Stimulated activated naive CD8-positive, alpha-beta T cell treated with anti-CD3 and anti-CD28 coated beads, Interleukin-15, Interleukin-2, amounts not matched to agents 100 U/mL and 50 U/mL, for 24 hours (primary cell): ENCODE data around the gene THRAP3.
"Not testable (repeated sequence)": the region's sequence is repeated elsewhere in the genome, so short reads cannot be mapped to it uniquely, and the experiment has no call there.

Experiments used
- ATAC-seq: fragments of 150-1000 bp; cut with Tn5 transposase; one replicate; pipeline ENCODE4 v1.10.0; 2021
- DNase-seq: peaks from one replicate; pipeline ENCODE4 v3.0.0; 2021

THRAP3 gene

DNA sequence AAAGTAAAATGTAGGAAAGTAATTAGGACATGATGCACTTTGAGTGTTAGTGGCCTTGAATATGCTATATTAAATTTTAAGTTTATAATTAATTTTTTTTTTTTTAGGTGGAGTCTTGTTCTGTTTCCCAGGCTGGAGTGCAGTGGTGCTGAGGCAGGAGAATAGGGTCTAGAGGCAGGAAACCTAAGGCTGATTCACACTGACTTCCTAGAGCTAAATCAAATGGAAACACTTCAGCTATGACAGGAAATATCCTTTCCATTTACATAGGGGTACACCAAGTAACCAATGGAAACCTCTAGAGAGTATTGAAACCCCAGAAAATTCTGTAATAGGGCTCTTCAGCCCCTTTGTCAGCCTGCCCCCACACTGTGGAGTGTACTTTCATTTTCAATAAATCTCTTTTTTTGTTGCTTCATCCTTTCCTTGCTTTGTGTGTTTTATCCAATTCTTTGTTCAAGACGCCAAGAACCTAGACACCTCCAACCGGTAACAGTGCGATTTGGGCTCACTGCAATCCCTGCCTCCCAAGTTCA, 17.9 kb upstream of the THRAP3 start:
- ATAC-seq (peak; percentile 90), DNase-seq (no peak)

DNA sequence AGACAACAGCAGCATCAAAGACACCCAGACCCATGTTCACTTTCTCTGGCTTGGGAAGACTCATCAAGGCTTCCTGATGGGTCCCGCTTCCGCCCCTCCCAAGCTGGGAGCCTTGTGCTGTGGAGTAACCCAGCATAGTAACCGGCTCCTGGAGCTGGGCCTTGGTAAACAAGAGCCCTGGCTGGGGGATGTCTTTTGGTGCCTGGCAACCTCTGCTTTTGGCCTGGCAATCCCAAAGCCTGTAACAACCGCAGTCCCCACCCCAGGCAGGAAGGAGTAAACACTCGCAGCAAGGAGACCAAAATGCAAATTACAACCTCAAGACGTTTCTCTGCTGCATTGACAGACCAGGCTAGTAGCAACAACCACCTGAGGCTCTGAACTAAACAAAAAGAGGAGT, 16.9 kb upstream of the THRAP3 start:
- DNase-seq (no peak), ATAC-seq (no peak)

DNA sequence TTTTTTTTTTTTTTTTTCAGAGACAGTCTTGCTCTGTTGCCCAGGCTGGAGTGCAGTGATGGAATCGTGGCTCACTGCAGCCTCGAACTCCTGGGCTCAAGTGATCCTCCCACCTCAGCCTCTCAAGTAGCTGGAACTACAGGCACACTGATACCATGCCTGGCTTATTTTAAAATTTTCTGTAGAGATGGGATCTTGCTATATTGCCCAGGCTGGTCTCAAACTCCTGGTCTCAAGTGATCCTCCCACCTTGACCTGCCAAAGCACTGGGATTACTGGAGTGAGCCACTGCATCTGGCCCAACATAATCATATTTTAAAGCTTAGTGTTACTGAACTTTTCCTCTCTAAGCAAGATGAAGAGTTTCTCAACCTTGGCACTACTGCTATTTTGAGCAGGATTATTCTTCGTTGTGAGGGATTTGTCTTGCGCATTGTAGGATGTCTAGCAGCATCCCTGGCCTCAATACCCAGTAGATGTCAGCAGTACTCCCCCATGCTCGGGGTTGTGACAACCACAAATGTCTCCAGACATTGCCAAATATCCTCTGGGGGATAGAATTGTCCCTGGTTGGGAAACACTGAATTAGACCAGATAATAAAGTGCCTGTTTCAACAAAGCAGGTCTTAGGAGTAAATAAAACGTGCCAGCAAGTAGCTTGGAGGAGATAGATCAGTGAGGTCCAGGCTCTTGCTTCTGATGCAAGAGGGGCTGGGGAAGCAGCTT, 15.1 kb upstream of the THRAP3 start:
- ATAC-seq (no peak), DNase-seq (no peak)

DNA sequence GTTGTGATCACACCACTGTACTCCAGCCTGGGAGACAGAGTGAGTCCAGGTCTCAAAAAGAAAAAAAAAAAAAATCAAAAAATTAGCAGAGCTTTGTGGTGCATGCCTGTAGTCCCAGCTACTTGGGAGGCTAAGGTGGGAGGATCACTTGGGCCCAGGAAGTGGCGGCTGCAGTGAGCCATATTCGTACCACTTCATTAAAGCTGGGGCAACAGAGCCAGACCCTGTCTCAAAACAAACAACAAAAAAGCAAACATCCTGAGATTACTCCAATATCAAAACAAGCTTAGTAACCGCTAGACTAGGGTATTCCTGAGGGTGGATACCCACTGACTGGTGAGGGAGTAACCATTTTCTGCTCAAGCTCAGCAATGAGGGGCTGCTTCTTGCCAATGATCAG, 12.9 kb upstream of the THRAP3 start:
- ATAC-seq, result no peak
- no peak for DNase-seq

DNA sequence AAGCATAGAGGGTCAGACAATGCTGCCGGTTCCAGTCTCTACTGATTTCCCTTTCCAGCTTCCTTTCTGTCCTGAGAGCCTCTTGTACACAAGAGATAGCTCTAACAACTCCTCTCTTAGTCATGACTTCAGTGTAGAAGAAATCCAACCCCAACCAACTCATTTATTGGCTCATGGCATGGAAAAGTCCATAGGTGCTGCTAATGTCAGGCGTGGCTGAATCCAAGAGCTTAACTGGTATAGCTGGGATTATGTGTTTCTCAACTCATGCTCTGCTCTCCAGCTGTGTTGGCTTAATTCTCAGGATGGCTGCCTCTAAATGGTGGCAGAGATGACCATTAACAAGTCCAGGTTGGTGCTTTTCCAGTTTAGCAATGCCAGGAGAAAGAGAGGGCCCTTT, 12.4 kb upstream of the THRAP3 start:
- no peak for ATAC-seq
- DNase-seq, result no peak

DNA sequence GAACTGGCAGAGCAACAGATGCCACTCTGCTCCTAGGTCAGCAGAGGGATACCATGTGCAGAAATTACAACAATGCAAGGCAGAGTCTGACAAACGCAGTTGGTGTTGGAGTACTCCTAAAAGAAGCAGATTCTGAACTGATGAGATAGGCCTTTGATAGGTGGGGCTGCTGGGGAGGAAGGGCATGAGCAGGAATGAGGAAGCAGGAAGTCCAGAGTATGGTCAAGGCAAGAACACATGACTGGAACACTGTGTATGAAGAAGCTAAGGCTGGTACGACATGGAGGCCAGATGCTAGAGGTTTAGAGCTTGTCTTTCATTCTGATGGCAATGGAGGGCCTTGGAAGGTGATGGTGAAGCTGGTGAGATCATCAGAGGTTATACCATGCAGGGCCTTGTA, 11.5 kb upstream of the THRAP3 start:
- DNase-seq, result no peak
- ATAC-seq, result no peak

DNA sequence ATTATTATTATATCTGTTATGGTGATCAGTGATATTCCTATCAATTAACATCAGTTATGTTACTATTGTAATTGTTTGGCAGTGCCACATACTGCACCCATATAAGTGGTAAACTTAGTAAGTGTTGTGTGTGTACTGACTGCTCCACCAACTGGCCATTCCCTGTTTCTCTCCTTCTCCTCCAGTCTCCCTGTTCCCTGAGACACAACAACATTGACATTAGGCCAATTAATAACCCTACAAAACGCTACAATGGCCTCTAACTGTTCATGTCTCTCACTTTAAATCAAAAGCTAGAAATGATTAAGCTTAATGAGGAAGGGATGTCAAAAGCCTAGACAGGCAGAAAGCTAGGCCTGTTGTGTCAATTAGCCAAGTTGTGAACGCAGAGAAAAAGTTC, 6.6 kb upstream of the THRAP3 start:
- DNase-seq (no peak), ATAC-seq (no peak)

DNA sequence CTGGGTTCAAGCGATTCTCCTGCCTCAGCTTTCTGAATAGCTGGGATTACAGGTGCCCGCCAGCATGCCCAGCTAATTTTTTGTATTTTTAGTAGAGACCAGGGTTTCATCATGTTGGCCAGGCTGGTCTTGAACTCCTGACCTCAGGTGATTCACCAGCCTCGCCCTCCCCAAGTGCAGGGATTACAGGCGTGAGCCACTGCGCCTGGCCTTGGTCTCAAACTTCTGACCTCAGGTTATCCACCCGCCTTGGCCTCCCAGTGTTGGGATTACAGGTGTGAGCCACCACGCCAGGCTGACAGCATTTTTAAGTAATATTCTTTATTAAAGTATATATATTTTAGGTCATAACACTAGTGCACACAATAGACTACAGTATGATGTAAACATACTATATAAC, 2.3 kb upstream of the THRAP3 start:
- not testable (repeated sequence) for ATAC-seq, DNase-seq

DNA sequence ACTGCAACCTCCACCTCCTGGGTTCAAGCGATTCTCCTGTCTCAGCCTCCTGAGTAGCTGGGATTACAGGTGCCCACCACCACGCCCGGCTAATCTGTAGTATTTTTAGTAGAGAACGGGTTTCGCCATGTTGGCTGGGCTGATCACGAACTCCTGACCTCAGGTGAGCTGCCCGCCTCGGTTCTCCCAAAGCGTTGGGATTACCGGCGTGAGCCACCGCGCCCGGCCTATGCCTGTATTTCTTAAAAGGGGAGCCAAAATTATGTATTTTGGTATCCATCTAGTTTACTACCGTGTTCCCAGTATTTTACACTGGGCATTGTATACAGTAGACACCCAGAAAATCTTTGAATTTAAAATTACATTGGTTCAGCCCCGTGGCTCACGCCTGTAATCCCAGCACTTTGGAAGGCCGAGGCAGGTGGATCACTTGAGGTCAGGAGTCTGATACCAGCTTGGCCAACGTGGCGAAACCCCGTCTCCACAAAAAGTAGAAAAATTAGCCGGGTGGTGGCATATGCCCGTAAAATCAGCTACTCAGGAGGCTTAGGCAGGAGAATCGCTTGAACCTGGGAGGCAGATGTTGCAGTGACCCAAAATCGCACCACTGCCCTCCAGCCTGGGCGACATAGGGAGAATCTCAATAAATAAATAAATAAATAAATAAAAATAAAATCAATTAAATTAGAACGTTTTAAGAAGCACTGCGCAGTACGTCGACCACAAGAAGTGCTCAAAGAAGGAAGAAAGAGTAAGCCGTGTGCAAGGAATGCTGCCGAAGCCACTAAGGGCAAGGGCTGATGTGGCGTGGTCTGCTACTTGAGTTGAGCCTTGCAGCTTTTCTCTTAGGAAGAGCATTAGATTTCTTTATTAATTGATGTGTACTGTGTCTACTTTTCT, 1.5 kb upstream of the THRAP3 start:
- DNase-seq, result no peak
- no peak for ATAC-seq

DNA sequence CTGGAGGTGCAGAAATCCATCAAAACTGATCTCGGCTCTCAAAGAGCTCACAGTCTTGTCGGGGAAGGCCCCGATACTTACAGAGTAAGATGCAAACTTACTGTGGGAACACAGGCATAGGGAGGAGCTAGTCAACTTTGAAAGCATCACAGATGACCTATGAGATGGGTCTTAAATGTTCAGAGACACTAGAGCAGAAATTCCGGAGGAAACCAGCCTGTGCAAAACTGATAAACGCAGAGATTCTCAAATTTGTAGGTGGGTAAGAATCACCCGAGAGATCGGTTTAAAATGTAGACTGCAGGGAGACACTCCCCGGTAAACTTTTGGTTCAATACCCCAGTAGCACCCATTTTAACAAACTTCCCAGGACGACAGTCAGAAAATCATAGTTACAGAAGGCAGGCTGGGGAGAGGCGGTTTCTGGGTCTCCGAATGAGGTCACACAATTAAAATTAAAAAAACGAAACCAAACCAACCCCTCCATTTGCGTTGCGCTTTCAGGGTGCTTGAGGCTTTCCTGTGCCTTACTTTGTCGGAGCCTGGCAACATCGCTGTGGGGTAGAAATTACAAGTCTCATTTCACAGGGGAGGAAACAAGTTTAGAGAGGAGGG, 755 bp upstream of the THRAP3 start:
- ATAC-seq (peak; percentile 49), DNase-seq (peak; percentile 36)

DNA sequence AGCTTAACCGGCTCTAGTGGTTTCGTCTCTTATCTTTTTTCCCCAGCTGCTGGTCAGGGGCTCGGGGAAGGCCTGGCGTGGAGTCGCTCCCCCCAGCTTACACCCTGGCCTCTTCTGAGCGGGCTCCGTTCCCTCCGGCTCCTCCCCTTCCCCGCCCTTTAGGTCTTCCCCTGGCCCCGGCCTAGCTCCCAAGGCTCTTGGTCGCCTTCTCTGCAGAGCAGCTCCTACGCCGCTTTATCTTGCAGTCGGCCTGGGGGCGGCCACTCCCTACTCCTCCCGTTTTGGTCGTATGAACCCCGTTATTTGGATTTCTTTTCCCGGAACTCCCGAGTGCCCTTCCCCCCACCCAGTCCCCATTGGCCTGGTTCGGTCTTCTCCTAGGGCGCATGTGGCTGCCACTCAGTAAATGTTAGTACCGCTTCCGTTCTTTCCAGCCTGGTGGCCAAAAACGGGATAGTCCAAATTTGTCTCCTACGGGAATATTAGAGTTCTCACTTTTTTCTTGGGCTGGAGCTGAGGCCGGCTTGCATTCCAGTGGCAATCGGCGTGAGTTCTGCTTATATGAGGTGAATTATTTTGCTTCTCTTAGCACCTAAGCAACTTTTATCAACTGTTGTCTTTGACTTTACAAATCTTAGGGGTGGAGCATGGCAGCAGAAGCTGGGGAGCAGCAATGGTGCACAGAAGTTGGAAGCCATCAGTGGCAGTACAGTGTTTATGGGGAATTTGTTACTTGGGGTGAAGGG, 467 bp downstream of the THRAP3 start:
- peak; percentile 83 for DNase-seq
- peak; percentile 72 for ATAC-seq

DNA sequence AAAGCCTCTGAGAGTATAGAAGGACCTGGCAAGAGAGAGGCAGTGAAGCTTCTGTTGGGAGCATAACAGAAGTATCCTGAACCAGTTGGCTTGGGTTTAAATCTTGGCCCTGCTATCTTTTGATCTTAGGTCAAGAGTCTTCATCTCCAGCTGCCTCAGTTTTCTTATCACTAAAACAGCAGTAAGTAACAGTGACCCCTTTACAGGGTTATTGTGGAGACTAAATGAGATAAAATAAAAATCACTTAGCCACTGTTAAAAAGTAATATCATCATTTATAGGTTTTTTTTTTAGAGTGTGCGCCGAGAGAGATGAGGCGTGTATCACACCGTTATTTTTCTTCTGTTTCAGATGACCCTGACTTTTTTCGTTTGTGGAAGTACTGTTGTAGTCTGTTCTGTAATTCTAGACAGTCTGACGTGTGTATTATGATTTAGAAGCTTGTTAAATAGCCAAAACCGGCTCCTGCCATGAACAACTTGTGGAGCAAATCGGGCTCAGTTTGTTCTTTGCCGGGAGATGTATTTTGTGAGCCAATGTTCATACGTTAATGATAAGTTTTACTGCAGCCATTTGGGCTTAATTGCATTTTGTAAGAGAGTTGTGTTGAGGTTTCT, 1.1 kb downstream of the THRAP3 start:
- no peak for ATAC-seq

DNA sequence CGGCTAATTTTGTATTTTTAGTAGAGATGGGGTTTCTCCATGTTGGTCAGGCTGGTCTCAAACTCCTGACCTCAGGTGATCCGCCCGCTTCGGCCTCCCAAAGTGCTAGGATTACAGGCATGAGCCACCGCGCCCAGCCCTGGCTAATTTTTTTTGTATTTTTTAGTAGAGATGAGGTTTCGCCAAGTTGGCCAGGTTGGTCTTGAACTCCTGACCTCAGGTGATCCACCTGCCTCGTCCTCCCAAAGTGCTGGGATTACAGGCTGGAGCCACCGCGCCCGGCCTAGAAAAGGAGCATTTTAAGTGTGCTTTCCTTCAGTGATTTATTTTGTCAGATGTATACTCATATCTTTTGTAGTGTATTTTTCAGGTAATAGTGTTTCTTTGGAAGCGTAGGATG, 6.0 kb downstream of the THRAP3 start:
- not testable (repeated sequence) for DNase-seq

More for the DNA sequence above, 1.1 kb downstream of the THRAP3 start:
- no peak for DNase-seq

DNA sequence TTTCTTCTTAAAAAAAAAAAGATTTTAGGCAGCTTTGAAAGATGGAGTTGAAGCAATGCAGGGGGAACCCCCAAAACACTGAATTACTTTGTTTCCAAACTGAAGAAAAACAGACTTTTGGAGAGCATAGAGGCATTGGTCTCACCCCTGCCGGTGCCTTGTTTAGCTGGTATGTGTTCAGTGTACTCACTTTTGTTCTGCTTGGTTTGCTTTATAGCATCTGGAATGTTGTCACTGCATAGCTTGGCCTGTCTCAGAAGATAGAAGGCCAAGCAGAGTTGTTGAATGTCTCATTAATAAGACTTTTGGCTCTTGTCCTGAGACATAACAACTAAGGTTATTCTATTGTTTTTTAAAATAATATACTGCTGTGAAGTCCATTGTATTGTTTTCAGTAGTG, 6.9 kb downstream of the THRAP3 start:
- no peak for ATAC-seq
- no peak for DNase-seq

More for the DNA sequence above, 6.0 kb downstream of the THRAP3 start:
- ATAC-seq, result not testable (repeated sequence)

DNA sequence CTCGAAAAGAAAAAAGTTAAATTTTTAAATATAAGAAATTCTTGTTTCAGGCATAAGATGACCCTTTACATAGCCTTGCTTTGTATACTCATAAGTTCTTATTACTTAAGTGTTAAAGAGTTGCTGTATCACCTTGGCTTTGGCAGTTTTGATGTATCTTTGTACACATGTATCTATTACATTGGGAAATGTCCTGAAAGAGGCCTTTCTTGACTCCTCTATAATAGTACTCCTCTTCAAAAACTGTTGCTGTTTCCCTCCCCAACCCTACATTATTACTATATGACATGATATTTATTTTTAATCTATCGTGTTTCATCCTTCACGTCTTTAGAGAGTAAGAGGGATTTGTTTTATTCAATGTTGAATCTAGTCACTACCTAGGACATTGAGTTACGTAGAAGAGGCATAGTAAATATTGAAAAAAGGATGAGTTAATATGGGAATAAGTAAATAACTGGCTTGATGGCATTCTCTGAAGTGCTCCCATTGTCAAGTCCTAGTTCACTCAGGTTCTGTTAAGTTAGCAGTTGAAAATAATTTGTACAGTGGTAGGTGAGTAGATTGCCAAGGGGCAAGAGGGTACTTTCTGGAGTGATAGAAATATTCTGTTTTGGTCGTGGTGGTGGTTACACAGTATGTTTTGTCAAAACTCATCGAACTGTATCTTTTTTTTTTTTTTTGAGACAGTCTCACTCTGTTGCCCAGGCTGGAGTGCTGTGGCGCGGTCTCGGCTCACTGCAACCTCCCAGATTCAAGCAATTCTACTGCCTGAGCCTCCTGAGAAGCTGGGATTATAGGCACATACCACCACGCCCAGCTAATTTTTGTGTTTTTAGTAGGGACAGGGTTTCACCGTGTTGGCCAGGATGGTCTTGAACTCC, 8.2 kb downstream of the THRAP3 start:
- ATAC-seq (peak; percentile 28), DNase-seq (no peak)

DNA sequence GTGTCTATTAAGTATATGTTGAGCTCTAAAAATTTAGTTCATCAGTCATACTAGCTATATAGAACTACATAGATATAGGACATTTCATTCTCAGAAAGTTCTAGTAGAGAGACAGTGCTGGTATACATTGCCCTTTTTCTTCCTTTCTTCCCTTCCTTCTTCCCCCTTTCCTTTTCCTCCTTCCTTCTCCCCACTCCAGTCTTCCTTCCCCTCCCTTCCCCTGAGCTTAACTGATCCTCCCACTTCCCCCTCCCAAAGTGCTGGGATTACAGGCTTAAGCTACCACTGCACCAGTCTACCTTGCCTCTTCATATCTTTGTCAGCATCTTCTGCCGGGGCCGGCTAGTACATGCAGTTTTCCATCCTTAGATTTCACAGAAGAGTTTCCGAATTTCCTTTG, 12.1 kb downstream of the THRAP3 start:
- DNase-seq (no peak), ATAC-seq (no peak)

DNA sequence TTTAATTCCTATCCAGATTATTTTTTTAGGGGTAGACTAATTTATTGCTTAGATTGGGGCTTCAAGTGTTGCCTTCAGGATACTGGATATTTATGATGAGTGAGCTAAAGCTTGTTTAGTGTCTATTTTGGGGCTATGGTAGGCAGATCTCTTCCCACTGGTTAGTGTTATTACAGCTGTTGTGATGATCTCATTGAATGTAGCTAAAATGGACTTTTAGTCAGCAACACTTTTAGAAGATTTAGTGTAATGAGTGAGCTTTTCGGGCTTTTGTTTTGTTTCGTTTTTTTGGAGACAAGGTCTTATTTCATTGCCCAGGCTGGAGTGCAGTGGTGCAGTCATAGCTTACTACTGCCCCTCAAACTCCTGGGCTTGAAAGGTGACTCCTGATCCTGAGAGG, 14.2 kb downstream of the THRAP3 start:
- no peak for DNase-seq
- no peak for ATAC-seq

DNA sequence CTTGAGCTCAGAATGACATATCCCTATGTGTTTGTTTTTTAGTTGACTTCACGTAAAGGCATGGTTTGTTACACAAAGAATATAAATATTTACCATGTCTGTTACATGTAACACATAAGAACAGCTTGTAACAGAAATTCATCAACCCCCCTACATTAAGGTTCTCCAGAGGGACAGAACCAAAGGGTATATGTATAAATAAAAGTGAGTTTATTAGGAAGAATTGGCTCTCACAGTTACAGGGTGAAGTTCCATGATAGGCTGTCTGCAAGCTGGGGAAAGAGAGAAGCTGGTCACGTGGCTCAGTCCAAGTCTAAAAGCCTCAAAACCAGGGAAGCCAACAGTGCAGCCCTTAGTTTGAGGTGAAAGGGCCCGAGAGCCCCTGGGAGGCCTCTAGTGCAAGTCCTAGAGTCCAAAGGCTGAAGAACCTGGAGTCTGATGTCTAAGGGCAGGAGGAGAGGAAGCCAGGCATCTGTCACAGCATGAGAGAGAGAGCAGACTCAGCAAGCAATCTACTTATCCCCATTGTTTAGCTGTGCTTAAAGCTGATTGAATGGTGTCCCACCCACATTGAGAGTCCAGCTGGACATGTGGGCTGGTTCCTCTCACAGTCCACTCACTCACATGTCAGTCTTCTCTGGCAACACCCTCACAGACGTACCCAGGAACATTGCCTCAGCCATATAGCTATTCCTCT, 15.8 kb downstream of the THRAP3 start:
- no peak for ATAC-seq
- DNase-seq, result no peak

DNA sequence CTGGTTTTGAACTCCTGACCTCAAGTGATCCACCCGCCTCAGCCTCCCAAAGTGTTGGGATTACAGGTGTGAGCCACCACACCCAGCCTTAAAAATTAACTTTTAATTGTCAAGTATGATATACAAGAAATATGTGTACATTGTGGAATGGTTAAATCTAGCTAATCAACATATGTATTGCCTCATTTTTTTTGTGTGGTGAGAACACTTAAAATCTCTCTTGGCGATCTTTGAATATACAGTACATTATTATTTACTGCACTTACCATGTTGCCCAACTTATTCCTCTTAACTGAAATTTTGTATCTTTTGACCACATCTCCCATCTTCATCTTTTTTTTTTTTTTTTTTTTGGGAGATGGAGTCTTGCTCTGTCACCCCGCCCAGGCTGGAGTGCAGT, 23.3 kb downstream of the THRAP3 start:
- DNase-seq (no peak), ATAC-seq (no peak)
